Activated gamma-delta T cell treated with anti-CD3 and anti-CD28 coated beads, Interleukin-2, amount 50 U/mL, for 16 hours (primary cell): ENCODE measurements around the gene MRPL20.
A peak's percentile ranks its signal among the peaks of the same experiment; 100 is the strongest.
"Not testable (repeated sequence)": the region's sequence is repeated elsewhere in the genome, so short reads cannot be mapped to it uniquely, and the experiment has no call there.

ENCODE experiments used
- DNase-seq: peaks from one replicate; pipeline ENCODE4 v3.0.0-alpha.2; 2020; ENCODE audit warnings: low read depth

MRPL20 gene

GRCh38 chr1:1406101-1406820 is 832 bp downstream of the MRPL20 start:
- DNase-seq, result no peak

DNA sequence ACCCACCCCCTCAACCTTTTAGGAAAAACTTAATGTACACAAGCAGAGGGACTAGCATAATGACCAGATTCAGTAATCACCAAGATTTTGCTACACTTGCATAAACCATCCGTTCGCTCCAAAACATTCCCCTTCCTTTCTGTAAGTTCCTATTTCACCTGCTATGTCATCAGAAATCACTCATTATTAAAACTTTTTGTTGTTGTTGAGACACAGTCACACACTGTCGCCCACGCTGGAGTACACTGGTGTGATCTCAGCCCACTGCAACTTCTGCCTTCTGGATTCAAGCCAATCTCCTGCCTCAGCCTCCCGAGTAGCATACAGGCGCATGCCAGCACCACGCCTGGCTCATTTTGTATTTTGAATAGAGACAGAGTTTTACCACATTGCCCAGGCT is 3.4 kb downstream of the MRPL20 start:
- no peak for DNase-seq

GRCh38 chr1:1402901-1403392 is 4.1 kb downstream of the MRPL20 start:
- DNase-seq, result not testable (repeated sequence)

GRCh38 chr1:1402072-1402900 is 4.8 kb downstream of the MRPL20 start:
- no peak for DNase-seq

DNA sequence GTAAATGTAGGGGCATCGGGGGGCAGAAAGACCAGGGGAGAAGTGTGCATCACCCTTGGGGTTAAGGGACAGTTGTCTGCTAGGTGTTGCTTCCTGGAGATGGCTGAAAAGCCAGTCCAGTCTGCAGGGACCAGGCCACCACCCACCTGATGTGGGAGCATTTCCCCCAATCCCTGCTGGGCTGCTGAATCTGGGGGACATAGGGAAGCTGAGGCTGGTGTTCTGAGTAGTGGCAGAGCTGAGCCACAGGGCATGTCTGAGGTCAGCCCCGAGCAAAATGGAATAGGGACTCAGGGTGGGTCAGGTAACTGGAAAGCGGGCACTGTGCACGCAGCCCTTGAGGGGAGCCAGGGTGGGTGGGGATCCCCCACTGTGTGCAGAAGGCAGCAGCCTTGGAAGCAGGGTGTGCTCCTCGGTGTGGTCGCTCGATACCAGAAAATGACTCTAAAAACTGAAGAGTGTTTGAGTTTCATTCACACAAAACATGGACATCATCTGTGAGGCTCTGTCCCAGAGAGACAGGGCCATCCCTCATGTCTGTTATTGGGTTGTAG is 5.6 kb downstream of the MRPL20 start:
- no peak for DNase-seq

DNA sequence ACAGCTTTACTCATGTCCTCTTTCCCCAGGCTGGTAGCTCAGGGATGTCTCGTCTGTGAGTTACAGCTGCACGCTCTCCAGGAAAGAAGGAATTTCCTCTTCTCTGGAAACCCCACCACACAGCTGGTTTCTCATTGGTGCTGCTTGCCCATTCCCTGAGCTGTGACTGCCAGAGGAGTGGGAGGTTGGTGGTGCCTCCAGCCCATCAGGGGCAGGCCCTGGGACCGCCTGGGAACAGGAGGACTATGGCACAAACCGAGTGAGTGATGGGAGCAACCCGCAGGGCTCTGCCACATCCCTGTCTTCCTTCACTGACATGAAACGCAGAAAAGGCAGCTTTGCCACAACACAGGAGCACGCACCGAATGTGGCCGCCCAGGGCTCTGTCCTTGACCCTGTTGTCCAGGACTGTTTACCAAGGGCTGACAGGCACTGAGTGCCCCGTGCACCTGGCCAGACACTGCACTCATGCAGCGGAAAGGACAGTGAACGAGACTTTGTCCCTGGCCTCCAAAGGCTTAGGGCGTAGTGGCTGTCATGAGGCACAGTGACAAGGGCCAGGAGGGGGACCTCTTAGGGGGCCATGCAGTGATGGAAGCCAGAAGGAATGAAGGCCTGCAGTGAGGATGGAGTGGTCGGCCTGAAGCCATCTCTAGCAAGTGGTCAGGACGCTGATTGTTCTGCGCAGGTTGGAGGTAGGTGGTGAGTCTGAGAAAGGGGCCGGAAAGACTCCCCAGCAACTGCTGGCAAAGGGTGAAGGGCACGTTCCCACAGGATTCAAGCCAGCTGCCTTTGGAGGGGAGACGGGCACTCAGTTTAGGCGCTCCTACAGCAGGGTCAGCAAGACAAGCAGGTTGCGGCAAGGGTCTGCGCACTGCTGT is 6.3 kb downstream of the MRPL20 start:
- DNase-seq, result no peak

GRCh38 chr1:1399872-1400575 is 7.1 kb downstream of the MRPL20 start:
- DNase-seq, result no peak

GRCh38 chr1:1399187-1399871 is 7.8 kb downstream of the MRPL20 start, which contains the start of gene CCNL2:
Gene CCNL2, minus strand, starts transcription at chr1:1399335. Its CDS starts 29 bp downstream, at chr1:1399306.
- DNase-seq, result peak; percentile 99

DNA sequence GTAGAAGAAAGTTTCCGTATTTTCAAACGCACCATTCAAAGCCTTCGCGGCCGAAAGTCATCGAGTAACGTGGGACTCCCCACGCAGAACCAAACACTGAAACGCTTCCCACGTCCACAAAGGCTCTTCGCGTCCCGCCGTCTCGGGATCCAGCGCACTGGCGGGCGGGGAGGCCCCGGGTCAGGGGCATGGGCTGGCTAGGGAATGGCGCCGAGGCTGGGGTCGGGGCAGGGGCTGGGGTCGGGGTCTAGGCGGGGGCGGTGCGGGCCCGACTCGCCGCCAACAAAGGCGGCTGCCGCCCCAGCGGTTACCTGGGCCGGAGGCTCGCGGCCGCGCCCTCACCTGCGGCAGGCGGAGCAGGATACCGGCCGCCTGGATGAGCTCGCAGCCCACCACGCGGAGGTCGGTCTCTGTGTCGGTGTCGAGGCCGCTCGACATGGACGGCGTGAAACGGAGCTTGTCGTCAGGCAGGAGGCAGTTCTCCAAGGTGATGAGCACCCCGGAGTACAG is 8.4 kb downstream of the MRPL20 start:
- DNase-seq, result no peak

- DNase-seq, result no peak
Measured at GRCh38 chr1:1397839-1398523, 9.1 kb downstream of the MRPL20 start.

DNA sequence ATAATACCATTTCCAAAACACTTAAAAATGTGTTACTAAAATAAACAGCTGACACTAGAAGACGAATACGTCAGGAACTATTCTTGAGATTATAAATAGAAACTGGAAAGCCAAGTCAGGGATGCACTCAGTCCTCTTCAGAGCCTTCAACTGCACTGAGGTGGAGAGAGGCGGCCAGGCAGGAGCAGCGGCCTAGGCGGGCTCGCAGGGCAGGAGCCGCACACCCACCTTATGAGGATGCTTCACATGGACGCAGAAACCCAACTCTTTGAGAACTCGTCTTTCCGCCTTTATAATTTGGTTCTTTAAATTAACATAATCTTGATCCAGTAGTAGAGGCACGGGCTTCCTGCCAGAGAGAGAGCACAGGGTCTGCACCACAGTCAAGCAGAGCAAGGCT is 11.9 kb downstream of the MRPL20 start:
- DNase-seq, result no peak

DNA sequence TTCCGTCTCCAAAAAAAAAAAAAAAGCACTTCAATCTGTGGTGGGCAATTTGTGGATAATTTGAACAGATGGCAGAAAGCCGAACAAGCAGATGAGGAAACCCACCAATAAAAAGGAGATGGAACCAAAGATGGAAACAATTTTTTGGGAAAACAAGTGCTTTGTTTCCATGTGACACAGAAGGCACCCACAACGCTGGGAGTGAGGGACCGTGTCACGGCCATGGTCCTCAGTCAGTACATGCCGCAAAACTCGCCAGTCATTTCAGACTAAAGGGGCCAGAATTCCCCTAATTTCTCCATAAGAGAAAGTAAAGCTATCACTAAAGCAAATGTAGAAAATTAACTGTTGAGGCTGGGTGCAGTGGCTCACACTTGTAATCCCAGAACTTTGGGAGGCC is 13.0 kb downstream of the MRPL20 start:
- DNase-seq, result no peak

DNA sequence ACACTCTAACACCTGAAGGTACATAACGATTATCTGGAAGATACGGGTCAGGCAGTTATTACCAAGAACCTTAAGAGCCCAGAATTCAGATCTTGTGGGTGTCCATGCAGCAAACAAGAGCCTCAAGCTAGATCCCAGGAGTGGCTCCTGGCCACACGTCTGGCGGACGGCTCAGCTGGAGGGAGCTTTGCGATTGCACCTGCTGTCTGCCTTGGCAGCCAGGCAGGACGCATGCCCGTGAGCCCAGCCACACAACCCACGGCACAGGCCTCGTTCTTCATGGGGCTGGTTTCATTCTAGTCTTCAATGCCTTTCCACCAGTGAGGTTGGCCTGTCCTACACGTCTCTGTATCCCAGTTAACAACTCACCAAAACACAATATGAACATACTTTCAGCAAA is 13.7 kb downstream of the MRPL20 start:
- DNase-seq, result no peak

GRCh38 chr1:1393014-1393413 is 14.1 kb downstream of the MRPL20 start:
- DNase-seq, result no peak

DNA sequence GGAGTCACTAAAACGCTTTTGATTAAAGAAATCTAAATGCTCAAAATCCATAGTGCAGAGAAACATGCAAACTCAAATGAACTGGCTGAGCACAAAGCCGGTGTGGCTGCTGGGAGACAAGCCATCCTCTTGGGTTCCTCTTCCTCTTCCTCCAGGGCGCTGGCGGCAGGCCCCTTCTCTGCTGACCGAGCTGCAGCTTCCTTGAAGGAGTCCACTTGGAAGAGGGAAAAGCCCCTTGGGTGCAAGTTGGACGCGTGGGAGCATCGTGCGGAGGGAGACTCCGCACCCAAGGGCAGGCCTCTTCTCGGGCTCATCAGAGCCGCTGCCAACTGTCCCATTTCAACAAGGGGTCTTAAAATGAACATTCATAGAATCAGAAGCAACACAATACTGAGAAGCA is 15.9 kb downstream of the MRPL20 start:
- DNase-seq, result no peak

DNA sequence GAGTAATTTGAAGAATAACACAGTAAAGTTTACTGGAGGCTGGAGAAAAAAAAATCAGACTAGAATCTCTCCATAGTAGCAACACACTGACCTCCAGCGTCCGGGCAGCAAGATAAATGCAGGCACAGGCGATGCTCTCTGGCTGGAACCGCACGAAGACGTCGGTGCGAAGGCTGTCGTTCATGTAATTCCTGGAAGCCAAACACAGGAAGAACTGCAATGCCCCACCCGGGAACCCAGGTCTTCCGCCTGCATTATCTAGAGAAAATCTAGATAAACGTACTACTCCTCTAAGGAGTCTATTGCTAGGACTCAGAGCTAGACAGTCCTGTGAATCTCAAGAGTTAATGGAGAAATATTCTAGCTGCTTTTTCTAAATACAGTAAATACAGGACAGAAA is 16.4 kb downstream of the MRPL20 start:
- DNase-seq, result no peak

DNA sequence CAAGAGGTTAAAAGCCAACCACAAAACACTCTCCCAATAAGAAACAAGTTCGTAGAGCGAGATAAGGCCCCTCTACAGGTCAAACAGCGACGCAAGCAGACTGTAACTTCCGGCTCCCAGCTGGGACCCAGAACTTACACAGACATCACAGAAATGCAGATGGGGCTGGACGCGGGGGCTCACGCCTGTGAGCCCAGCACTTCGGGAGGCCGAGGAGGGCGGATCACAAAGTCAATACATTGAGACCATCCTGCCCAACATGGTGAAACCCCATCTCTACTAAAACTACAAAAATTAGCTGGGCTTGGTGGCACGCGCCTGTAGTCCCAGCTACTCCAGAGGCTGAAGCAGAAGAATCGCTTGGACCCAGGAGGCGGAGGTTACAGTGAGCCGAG is 19.0 kb downstream of the MRPL20 start:
- no peak for DNase-seq

DNA sequence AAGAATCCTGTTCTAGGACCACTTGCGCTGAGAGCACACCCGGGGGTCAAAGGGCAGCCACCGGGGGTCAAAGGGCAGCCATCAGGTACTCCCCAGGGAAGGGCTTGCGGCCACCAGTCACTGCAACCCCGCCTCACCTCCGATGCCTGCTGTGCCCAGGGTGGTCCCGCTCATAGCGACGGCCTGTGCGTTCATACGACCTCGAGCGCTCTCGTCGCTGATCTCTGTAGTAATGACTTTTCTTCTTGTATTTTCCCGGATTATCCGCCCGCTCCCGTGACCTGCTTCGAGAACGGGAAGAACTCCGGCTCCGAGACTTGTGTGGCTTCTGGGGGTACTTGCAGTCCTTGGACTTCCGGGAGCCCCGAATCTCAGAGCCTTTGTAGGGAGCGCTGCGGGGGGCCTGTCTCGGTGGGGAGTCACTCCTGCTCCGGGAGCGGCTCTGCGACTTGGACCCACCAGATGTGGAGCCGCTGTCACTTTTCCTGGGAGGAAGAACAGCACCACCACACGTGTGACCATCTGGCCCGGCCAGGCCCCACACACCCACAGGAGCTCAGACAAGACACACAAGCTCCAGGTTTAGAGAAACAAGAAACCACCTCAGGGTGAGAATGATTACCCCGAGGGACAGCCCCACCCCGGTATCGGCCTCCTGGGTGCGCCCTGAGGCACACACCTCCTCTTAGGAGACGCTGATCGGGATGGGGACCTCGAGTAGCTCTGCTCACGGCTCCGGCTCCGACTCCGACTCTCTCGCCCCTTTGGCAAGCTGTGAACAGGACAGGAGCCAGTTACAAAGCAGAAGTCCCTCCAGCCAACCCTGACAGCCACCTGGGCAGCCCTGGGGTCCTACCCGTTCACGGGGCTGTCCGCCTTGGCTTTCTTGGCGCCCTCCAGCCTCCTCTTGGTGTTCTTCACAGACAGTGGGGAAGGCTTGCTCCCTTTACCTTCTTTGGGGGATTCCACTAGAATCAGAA is 19.7 kb downstream of the MRPL20 start:
- no peak for DNase-seq

DNA sequence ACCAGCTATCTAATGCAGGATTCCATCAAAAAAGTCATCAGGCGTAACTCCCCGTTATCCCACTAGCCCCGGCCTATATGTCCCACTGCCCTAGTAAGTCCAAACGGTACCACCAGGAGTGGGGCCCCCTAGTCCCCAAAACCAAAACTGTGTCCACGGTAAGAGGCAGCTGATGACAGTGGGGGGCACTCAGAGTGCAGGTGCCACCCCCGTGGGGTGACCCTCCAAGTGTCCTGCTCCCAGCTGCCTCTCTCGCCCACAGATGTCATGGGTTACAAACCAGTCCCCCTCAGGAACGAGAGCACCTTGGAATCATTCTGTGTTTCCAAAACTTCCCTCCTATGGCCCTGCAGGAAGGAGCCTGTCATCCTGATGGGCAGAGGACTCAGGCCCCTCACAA is 21.2 kb downstream of the MRPL20 start:
- DNase-seq, result no peak
